Neutrophil (primary cell): ENCODE results near the gene ARHGAP19.
"Not testable (repeated sequence)": the region's sequence is repeated elsewhere in the genome, so short reads cannot be mapped to it uniquely, and the experiment has no call there.

Experiments
- H3K27ac ChIP-seq: fragments of 200-600 bp; sonication (generic); 2 replicates; pipeline ENCODE4 v1.5.1; 2016; ENCODE audit warnings: mild to moderate bottlenecking, moderate library complexity
- H3K27me3 ChIP-seq: fragments of 200-600 bp; sonication (generic); 2 replicates; pipeline ENCODE4 v1.6.0; 2016; ENCODE audit warnings: mild to moderate bottlenecking
- H3K36me3 ChIP-seq: fragments of 200-600 bp; sonication (generic); 2 replicates; pipeline ENCODE4 v1.5.1; 2017
- H3K4me1 ChIP-seq, 2 experiments: fragments of 200-600 bp in 1 of 2; sonication (generic) in 1 of 2; 1 replicate in 1 of 2; 2 replicates in 1 of 2; pipeline versions ENCODE4 v1.5.1 to v1.6.1; 2013 to 2016; ENCODE audit warnings: low read depth in 1 of 2, low read length in 1 of 2, mild to moderate bottlenecking in 1 of 2, moderate library complexity in 1 of 2; ENCODE audit not compliant: control insufficient read depth in 1 of 2, insufficient read depth in 1 of 2
- H3K4me3 ChIP-seq, 2 experiments: fragments of 200-600 bp in 1 of 2; sonication (generic) in 1 of 2; 1 replicate in 1 of 2; 2 replicates in 1 of 2; pipeline ENCODE4 v1.5.1; 2013 to 2016; ENCODE audit warnings: low read depth in 1 of 2, low read length in 1 of 2, mild to moderate bottlenecking in 1 of 2, moderate library complexity in 1 of 2
- H3K9me3 ChIP-seq: fragments of 200-600 bp; sonication (generic); 2 replicates; pipeline ENCODE4 v1.5.1; 2016
- CTCF ChIP-seq: fragments of 200-600 bp; sonication (generic); IDR thresholded peaks from 2 replicates; pipeline ENCODE4 v1.5.1; 2016; ENCODE audit warnings: antibody characterized with exemption

Gene ARHGAP19

DNA sequence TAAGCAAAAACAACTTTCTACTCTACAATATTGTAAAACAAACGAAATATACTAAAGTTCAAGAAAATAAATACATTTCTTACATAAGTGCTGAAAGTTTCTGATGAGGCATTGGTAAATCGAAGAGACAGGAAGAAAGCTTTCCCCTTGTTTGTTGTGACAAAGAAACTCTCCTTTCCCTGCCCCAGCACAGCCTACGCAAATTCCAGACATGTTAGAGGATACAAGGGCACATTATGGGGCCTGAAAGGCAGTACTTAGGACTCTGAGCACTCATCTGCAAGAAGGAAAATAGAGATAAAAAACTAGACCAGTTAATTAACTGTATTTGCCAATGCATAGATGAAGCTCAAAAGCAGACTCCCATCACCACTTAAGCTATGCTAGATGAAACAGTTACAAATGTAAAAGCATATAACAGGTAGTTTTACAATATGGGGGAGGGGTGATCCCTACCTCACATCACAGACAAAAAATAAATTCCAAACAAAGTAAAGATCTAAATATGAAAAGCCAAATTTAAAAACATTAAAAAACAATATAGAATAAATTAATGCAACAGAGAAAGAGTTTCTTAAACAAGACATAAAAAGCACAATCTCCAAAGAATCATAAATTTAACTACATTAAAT is 21.8 kb downstream of the ARHGAP19 start:
- H3K9me3 ChIP-seq: no peaks in the 10 kb centered on the region
- H3K4me1 ChIP-seq: peaks cover 0 to 3% of the 10 kb centered on the region in 2 experiments
- H3K27ac ChIP-seq: no peak overlapping the region
- H3K4me3 ChIP-seq: no peak overlapping the region
- H3K27me3 ChIP-seq: no peaks in the 10 kb centered on the region
- peaks cover 2% of the 10 kb centered on the region for H3K36me3 ChIP-seq
- no peak for TF ChIP-seq CTCF

GRCh38 chr10:97267671-97268070 is 24.8 kb downstream of the ARHGAP19 start:
- Histone ChIP-seq H3K27ac (no peak overlapping the region), H3K4me3 (no peak overlapping the region), H3K27me3 (no peaks in the 10 kb centered on the region), H3K36me3 (peaks cover 32% of the 10 kb centered on the region), H3K4me1 (no peaks in the 10 kb centered on the region), H3K9me3 (no peaks in the 10 kb centered on the region)
- no peak for TF ChIP-seq CTCF

DNA sequence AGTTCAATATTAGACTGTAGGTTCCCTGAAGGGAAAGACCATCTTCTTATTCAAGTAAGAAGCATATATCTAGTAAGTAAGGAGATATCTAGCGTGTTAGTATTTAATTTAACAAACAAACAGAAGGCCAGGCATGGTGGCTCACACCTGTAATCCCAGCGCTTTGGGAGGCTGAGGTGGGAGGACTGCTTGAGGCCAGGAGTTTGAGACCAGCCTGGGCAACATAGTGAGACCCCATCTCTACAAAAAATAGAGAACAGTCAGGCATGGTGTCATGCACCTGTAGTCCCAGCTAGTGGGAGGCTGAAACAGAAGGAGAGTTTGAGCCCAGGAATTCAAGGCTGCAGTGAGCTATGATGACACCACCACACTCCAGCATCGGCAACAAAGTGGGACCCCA is 27.3 kb downstream of the ARHGAP19 start:
- H3K4me3 ChIP-seq, H3K9me3 ChIP-seq, H3K27ac ChIP-seq, H3K4me1 ChIP-seq, H3K27me3 ChIP-seq: not testable (repeated sequence)
- peaks cover 37% of the 10 kb centered on the region for H3K36me3 ChIP-seq

DNA sequence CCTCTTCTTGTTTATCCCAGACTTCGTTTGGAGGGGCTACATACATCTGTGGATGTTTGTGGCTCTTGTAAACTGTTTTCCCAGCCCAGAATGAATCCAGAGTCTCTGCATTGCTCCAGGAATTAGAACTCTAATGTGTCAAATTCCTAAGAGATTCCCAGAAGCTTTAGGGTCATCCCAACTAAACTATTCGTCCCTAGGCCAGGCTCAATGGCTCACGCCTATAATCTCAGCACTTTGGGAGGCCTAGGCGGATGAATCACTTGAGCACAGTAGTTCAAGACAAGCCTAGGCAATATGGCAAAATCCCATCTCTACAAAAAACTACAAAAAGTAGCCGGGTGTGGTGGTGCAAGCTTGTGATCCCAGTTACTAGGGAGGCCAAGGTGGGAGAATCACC is 28.5 kb downstream of the ARHGAP19 start:
- H3K9me3 ChIP-seq: no peaks in the 10 kb centered on the region
- H3K36me3 ChIP-seq: peaks cover 43% of the 10 kb centered on the region
- no peak for TF ChIP-seq CTCF
- H3K27ac ChIP-seq: no peak overlapping the region
- no peaks in the 10 kb centered on the region for H3K4me1 ChIP-seq
- no peak overlapping the region for H3K4me3 ChIP-seq
- no peaks in the 10 kb centered on the region for H3K27me3 ChIP-seq

- no peak overlapping the region for H3K27ac ChIP-seq
- H3K4me1 ChIP-seq: no peaks in the 10 kb centered on the region
- no peak overlapping the region for H3K4me3 ChIP-seq
- H3K27me3 ChIP-seq: no peaks in the 10 kb centered on the region
- no peak for TF ChIP-seq CTCF
- H3K36me3 ChIP-seq: peaks cover 59% of the 10 kb centered on the region
- no peaks in the 10 kb centered on the region for H3K9me3 ChIP-seq
Measured at GRCh38 chr10:97261656-97262055, 30.8 kb downstream of the ARHGAP19 start.

GRCh38 chr10:97261183-97261582 is 31.3 kb downstream of the ARHGAP19 start:
- Histone ChIP-seq H3K4me3 (no peak overlapping the region), H3K4me1 (no peaks in the 10 kb centered on the region), H3K27ac (no peak overlapping the region), H3K36me3 (peaks cover 64% of the 10 kb centered on the region), H3K9me3 (no peaks in the 10 kb centered on the region), H3K27me3 (no peaks in the 10 kb centered on the region)
- TF ChIP-seq CTCF: no peak
